Measurements from ENCODE around the gene DENND4A. TPM values are rescaled to one million over a fixed set of nuclear protein-coding genes. Genes with fewer than 3 reads are reported as not detected.
A peak's percentile ranks its signal among the peaks of the same experiment; 100 is the strongest.

The DENND4A gene
- total RNA-seq, 2 donors from 2014 or later, result 15.7 to 21.8 TPM

DNA sequence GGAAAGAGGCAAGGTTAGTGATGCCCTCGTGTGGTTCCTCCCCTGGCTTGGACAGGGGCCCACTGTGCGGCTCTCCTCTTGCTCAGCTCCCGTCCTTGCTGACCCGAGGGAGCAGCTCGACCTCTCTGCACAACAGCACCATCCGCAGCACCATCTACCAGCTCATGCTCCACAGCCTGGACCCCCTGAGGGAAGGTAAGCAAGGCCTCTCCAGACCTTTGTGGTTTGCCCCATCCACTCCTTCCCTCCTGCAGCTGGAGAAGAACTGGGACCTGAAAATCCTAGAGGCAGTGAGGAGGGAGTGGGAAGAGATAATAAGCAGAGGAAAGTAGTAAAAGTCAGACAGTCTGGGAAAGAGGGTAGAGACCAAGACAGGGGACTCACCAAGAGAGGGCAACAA lies 152.6 kb downstream of the DENND4A start:
- Histone ChIP-seq H3K9ac (ENCODE audit: low read depth in 2 of 2, low read length in 2 of 2) (no peak overlapping the region), H3K9me3 (no peaks in the 10 kb centered on the region), H3K27me3 (no peaks in the 10 kb centered on the region), H3K4me1 (no peaks in the 10 kb centered on the region), H3K36me3 (no peaks in the 10 kb centered on the region), H3K4me3 (no peak overlapping the region), H3K27ac (no peak overlapping the region)
- no peak for DNase-seq
- intact Hi-C loops (cut with DNase I), result loop anchor here (2.0 kb wide), 1 partner anchor 217 kb away; no protein-coding TSS in a partner anchor
- TF ChIP-seq, protein P1, sequence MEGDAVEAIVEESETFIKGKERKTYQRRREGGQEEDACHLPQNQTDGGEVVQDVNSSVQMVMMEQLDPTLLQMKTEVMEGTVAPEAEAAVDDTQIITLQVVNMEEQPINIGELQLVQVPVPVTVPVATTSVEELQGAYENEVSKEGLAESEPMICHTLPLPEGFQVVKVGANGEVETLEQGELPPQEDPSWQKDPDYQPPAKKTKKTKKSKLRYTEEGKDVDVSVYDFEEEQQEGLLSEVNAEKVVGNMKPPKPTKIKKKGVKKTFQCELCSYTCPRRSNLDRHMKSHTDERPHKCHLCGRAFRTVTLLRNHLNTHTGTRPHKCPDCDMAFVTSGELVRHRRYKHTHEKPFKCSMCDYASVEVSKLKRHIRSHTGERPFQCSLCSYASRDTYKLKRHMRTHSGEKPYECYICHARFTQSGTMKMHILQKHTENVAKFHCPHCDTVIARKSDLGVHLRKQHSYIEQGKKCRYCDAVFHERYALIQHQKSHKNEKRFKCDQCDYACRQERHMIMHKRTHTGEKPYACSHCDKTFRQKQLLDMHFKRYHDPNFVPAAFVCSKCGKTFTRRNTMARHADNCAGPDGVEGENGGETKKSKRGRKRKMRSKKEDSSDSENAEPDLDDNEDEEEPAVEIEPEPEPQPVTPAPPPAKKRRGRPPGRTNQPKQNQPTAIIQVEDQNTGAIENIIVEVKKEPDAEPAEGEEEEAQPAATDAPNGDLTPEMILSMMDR (IDR thresholded peaks at IDR 0.05), result no peak

DNA sequence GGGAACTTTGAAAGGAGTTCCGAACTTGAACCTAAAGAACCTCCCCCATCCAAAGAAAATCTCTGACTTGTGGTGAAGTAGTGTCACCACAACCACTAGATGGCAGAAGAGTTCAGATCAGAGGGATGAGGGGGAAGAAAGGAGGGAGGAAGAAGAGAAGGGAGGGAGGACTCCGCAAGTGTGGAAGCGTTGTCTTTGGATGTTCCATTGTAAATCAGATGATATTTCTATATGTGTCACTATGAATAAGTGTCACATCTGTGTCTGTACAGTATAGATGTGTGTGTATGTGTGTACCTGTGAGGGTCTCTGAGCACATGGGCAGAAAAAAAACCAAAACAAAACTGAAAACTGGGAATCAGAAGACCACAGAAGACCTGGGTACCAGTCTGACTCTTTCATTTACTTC lies 153.4 kb downstream of the DENND4A start:
- Histone ChIP-seq H3K9me3 (no peaks in the 10 kb centered on the region), H3K9ac (ENCODE audit: low read depth in 2 of 2, low read length in 2 of 2) (peak overlapping the region in 1 of 2 donors; percentile 18), H3K36me3 (no peaks in the 10 kb centered on the region), H3K27me3 (no peaks in the 10 kb centered on the region), H3K4me3 (no peak overlapping the region), H3K27ac (no peak overlapping the region), H3K4me1 (no peaks in the 10 kb centered on the region)
- peak; percentile 54 for DNase-seq
- TF ChIP-seq, protein P1 (IDR thresholded peaks at IDR 0.05), result peak; percentile 70
- intact Hi-C loops (cut with DNase I), result loop anchor here (2.0 kb wide), 1 partner anchor 218 kb away; no protein-coding TSS in a partner anchor

DNA sequence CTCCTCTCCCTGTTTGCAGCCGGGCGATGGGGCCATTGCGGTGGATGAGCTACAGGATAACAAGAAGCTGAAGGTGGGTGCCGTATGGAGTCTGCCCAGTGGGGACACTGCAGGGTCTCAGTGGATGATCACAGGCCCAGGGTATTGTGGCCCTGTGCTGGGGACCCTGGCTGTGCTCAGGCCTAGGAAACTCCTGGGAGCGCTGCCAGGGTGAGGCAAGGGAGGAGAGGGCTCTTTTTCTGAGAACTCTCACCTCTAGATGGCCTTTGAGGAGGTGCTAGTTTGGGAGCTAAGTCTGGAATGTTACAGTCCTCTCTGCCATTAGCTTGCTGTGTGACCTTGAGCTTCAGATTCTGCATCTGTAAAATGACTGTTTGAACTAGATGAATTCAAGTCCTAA lies 154.0 kb downstream of the DENND4A start:
- intact Hi-C loops (cut with DNase I), result loop anchor here (2.0 kb wide), 1 partner anchor 219 kb away; no protein-coding TSS in a partner anchor
- Histone ChIP-seq H3K9ac (ENCODE audit: low read depth in 2 of 2, low read length in 2 of 2) (no peak overlapping the region), H3K4me1 (no peaks in the 10 kb centered on the region), H3K36me3 (no peaks in the 10 kb centered on the region), H3K27ac (no peak overlapping the region), H3K9me3 (no peaks in the 10 kb centered on the region), H3K27me3 (no peaks in the 10 kb centered on the region), H3K4me3 (no peak overlapping the region)
- DNase-seq, result no peak
- TF ChIP-seq, protein P1 (IDR thresholded peaks at IDR 0.05), result no peak

DNA sequence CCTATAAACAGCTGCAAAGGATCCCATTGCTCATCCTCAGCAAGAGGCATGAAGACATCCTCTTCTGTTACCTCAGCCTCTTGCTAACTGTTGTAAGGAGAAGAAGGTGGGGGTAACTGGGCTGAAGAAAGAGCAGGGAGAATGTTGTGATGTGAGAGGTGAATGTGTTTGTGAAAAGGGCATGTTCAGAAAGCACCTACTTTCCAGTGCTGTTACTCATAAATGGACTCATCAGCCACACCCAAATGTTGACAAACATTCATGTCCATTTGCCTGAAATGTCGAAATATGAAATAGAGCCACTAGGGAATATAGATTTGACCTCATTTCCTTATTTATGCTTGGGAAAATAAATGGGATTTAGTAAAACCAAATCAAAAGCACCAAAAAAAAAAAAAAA lies 157.7 kb downstream of the DENND4A start:
- no peak overlapping the region for H3K9ac ChIP-seq (ENCODE audit: low read depth in 2 of 2, low read length in 2 of 2)
- no peak overlapping the region for H3K27ac ChIP-seq
- intact Hi-C loops (cut with DNase I), result no loop called here
- H3K36me3 ChIP-seq, result no peaks in the 10 kb centered on the region
- TF ChIP-seq, protein P1 (IDR thresholded peaks at IDR 0.05), result no peak
- no peaks in the 10 kb centered on the region for H3K4me1 ChIP-seq
- H3K9me3 ChIP-seq, result no peaks in the 10 kb centered on the region
- no peak for DNase-seq
- H3K27me3 ChIP-seq, result no peaks in the 10 kb centered on the region
- H3K4me3 ChIP-seq, result no peak overlapping the region

DNA sequence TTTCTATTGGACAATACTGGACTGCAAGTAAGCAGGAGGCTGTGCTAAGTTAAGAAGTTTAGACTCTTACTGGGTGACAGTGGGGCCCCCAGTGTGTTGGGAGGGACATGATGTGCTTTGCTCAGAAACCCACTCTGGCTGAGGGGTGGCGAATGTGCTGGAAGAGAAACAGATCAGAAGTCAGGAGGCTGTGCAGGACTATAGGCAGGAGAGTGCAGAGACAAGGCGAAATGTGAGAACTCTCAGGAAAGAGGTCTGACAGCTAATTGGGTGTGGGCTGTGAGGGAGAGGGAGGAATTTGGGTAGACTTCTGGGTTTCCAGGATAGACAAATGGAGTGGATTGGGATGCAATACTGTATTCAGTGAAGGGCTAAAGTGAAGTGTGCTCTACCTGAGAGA lies 158.3 kb downstream of the DENND4A start:
- DNase-seq, result no peak
- intact Hi-C loops (cut with DNase I), result no loop called here
- Histone ChIP-seq H3K9ac (ENCODE audit: low read depth in 2 of 2, low read length in 2 of 2) (no peak overlapping the region), H3K27ac (no peak overlapping the region), H3K9me3 (no peaks in the 10 kb centered on the region), H3K36me3 (no peaks in the 10 kb centered on the region), H3K4me1 (no peaks in the 10 kb centered on the region), H3K4me3 (no peak overlapping the region), H3K27me3 (no peaks in the 10 kb centered on the region)
- TF ChIP-seq, protein P1 (IDR thresholded peaks at IDR 0.05), result no peak
